CD8-positive, alpha-beta memory T cell (primary cell): Measurements from ENCODE around the gene ZBTB7B. TPM values are rescaled to one million over a fixed set of nuclear protein-coding genes. Genes with fewer than 3 reads are reported as not detected.
A peak's percentile ranks its signal among the peaks of the same experiment; 100 is the strongest.

Source experiments
- CTCF ChIA-PET: fragments of 350-600 bp; sonication (Branson Sonifier 250); formaldehyde crosslinking; loops from one replicate; lab custom pipeline; 2021; ENCODE audit warnings: antibody characterized with exemption; lab: Charles Lee
- POLR2A ChIA-PET: fragments of 350-600 bp; sonication (Branson Sonifier 250); formaldehyde crosslinking; loops from one replicate; lab custom pipeline; 2021; ENCODE audit warnings: antibody characterized with exemption; lab: Charles Lee
- DNase-seq, 5 donors: peaks; one replicate each; pipeline versions ENCODE4 v3.0.0 to v3.0.0-alpha.2; 2020 to 2022; ENCODE audit warnings: mixed read lengths in 1 of 5
- H3K27ac ChIP-seq: one replicate; pipeline ENCODE4 v1.7.0; 2013; ENCODE audit warnings: low read depth, mild to moderate bottlenecking, low read length, moderate library complexity
- H3K27me3 ChIP-seq: 2 replicates; pipeline ENCODE4 v1.7.0; 2013; ENCODE audit warnings: low read length, mild to moderate bottlenecking; ENCODE audit not compliant: insufficient read depth, poor library complexity, severe bottlenecking
- H3K36me3 ChIP-seq: 2 replicates; pipeline ENCODE4 v1.7.0; 2013; ENCODE audit warnings: mild to moderate bottlenecking, low read length, moderate library complexity; ENCODE audit not compliant: insufficient read depth
- H3K4me1 ChIP-seq: 2 replicates; pipeline ENCODE4 v1.7.0; 2013; ENCODE audit warnings: mild to moderate bottlenecking, low read length, moderate library complexity; ENCODE audit not compliant: insufficient read depth
- H3K4me3 ChIP-seq: 2 replicates; pipeline ENCODE4 v1.7.0; 2013; ENCODE audit warnings: mild to moderate bottlenecking, low read length
- H3K9me3 ChIP-seq: 2 replicates; pipeline ENCODE4 v1.7.0; 2013; ENCODE audit warnings: mild to moderate bottlenecking, low read length
- H3K27ac Mint-ChIP-seq, 8 donors: one replicate each; pipeline ENCODE4 v1.8.0; 2020 to 2021; ENCODE audit warnings: mixed read lengths in 8 of 8, mild to moderate bottlenecking in 6 of 8, inconsistent platforms in 3 of 8, moderate library complexity in 3 of 8
- H3K27me3 Mint-ChIP-seq, 2 donors: one replicate each; pipeline ENCODE4 v1.8.0; 2020 to 2021; ENCODE audit warnings: mixed read lengths in 2 of 2, mild to moderate bottlenecking in 1 of 2, moderate library complexity in 1 of 2
- H3K36me3 Mint-ChIP-seq, 3 donors: one replicate each; pipeline ENCODE4 v1.8.0; 2020 to 2021; ENCODE audit warnings: mixed read lengths in 3 of 3, inconsistent platforms in 1 of 3, mild to moderate bottlenecking in 1 of 3
- H3K4me1 Mint-ChIP-seq, 3 donors: one replicate each; pipeline ENCODE4 v1.8.0; 2020 to 2021; ENCODE audit warnings: mixed read lengths in 3 of 3, inconsistent platforms in 1 of 3, mild to moderate bottlenecking in 1 of 3
- H3K4me3 Mint-ChIP-seq, 7 donors: one replicate each; pipeline ENCODE4 v1.8.0; 2020 to 2021; ENCODE audit warnings: mixed read lengths in 7 of 7, mild to moderate bottlenecking in 6 of 7, moderate library complexity in 4 of 7, inconsistent platforms in 2 of 7
- H3K9me3 Mint-ChIP-seq, 5 donors: one replicate each; pipeline ENCODE4 v1.8.0; 2020 to 2022; ENCODE audit warnings: mixed read lengths in 5 of 5, mild to moderate bottlenecking in 3 of 5, moderate library complexity in 2 of 5, inconsistent platforms in 1 of 5
- polyA plus RNA-seq: library from polyadenylated mRNA; unstranded; fragments of 300-500 nt; fragmentation: Illumina TruSeq; gene quantifications from one replicate; pipeline ENCODE4 v1.2.3, GENCODE V29; 2021
- total RNA-seq, 2 experiments: library from RNA; stranded (reverse); gene quantifications; one replicate each; pipeline ENCODE4 v1.2.3, GENCODE V29; 2021

The ZBTB7B gene
- total and polyA plus RNA-seq, 3 experiments from 2014 or later = 3.3 to 34.7 (median 33.2) TPM

DNA sequence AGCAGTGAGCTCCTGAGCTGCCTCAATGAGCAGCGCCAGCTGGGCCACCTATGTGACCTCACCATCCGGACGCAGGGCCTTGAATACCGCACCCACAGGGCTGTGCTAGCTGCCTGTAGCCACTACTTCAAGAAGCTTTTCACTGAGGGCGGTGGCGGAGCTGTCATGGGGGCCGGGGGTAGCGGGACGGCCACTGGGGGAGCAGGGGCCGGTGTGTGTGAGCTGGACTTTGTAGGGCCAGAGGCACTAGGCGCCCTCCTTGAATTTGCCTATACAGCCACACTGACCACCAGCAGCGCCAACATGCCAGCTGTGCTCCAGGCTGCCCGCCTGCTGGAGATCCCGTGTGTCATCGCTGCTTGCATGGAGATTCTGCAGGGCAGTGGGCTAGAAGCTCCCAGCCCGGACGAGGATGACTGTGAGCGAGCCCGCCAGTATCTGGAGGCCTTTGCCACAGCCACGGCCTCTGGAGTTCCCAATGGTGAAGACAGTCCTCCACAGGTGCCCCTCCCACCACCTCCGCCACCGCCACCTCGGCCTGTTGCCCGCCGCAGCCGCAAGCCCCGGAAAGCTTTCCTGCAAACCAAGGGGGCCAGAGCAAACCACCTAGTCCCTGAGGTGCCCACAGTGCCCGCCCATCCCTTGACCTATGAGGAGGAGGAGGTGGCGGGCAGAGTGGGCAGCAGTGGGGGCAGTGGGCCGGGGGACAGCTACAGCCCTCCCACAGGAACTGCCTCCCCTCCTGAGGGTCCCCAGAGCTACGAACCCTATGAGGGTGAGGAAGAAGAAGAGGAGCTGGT is 12.3 kb downstream of the ZBTB7B start:
- peaks cover 0 to 13% (median 0%) of the 10 kb centered on the region in 3 donors for H3K36me3 Mint-ChIP-seq
- peaks cover 55 to 75% (median 70%) of the 10 kb centered on the region in 3 donors for H3K4me1 Mint-ChIP-seq
- no peaks in the 10 kb centered on the region for H3K27me3 Mint-ChIP-seq
- no peak overlapping the region for H3K4me3 Mint-ChIP-seq
- H3K27ac ChIP-seq = no peak overlapping the region
- no peaks in the 10 kb centered on the region for H3K9me3 ChIP-seq
- no peak for DNase-seq
- no peaks in the 10 kb centered on the region for H3K27me3 ChIP-seq
- H3K9me3 Mint-ChIP-seq = no peaks in the 10 kb centered on the region
- peaks cover 12% of the 10 kb centered on the region for H3K36me3 ChIP-seq
- ChIA-PET POLR2A (interaction anchor here (1.0 to 1.9 kb wide), 3 partner anchors 10 to 60 kb away, joined by 4 to 6 read pairs (median 5); no protein-coding TSS in a partner anchor), CTCF (interaction anchor here (1.1 to 16.7 kb wide), 10 partner anchors 7 to 455 kb away, joined by 3 to 207 read pairs (median 22); partner anchors contain the start of genes FLAD1, LENEP, PBXIP1 and PYGO2)
- H3K4me3 ChIP-seq = no peak overlapping the region
- H3K4me1 ChIP-seq = peaks cover 87% of the 10 kb centered on the region
- peak overlapping the region in 5 of 8 donors; percentile 19 to 87 (median 69) for H3K27ac Mint-ChIP-seq

DNA sequence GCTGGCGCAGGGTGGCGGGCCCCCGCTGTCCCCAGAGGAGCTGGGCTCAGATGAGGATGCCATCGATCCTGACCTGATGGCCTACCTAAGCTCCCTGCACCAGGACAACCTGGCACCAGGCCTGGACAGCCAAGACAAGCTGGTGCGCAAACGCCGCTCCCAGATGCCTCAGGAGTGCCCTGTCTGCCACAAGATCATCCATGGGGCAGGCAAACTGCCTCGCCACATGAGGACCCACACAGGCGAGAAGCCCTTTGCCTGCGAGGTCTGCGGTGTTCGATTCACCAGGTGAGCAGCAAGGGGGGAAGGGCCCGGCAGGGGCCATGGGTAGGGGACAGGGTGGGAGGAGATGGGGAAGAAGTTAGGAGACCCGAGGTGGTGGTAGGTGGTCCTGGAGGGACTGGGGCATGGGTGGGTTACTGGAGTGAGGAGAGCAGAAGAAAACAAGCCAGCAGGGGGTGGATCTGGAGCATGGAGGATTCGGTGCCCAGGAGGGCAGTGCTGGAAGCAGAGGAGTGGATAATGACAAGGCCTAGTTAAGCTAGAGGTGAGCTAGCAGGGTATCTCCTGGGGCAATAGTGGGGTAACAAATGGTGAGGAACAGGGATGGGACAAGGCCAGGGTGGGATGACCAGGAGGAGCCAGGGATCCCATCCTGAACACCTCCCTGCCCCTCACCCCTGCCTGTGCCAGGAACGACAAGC is 13.1 kb downstream of the ZBTB7B start:
- Histone ChIP-seq H3K9me3 (no peaks in the 10 kb centered on the region), H3K4me1 (peaks cover 79% of the 10 kb centered on the region), H3K36me3 (peaks cover 12% of the 10 kb centered on the region), H3K27ac (no peak overlapping the region), H3K27me3 (no peaks in the 10 kb centered on the region), H3K4me3 (no peak overlapping the region)
- H3K27me3 Mint-ChIP-seq = no peaks in the 10 kb centered on the region
- POLR2A ChIA-PET = interaction anchor here (1.0 to 1.9 kb wide), 3 partner anchors 11 to 61 kb away, joined by 4 to 6 read pairs (median 5); no protein-coding TSS in a partner anchor
- peaks cover 48 to 67% (median 63%) of the 10 kb centered on the region in 3 donors for H3K4me1 Mint-ChIP-seq
- DNase-seq = no peak
- H3K36me3 Mint-ChIP-seq = peaks cover 0 to 13% (median 0%) of the 10 kb centered on the region in 3 donors
- peak overlapping the region; percentile 50 to 89 (median 74) for H3K27ac Mint-ChIP-seq
- CTCF ChIA-PET = interaction anchor here (0.9 to 16.7 kb wide), 16 partner anchors 8 to 456 kb away, joined by 3 to 207 read pairs (median 22); partner anchors contain the start of genes ADAM15, CKS1B, FLAD1 and LENEP
- H3K4me3 Mint-ChIP-seq = peak overlapping the region in 6 of 7 donors; percentile 42 to 58 (median 47)
- no peaks in the 10 kb centered on the region for H3K9me3 Mint-ChIP-seq

DNA sequence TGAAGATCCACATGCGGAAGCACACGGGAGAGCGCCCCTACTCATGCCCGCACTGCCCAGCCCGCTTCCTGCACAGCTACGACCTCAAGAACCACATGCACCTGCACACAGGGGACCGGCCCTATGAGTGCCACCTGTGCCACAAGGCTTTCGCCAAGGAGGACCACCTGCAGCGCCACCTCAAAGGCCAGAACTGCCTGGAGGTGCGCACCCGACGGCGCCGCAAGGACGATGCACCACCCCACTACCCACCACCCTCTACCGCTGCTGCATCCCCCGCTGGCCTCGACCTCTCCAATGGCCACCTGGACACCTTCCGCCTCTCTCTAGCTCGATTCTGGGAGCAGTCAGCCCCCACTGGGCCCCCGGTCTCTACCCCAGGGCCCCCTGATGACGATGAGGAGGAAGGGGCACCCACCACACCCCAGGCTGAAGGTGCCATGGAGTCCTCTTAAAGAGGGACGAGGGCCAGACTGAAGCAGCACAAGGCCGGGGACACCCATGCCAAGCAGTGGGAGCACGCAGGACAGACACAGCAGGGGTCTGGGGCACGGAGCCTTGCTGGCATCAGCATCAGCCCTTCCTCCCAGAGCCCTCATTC is 13.7 kb downstream of the ZBTB7B start:
- CTCF ChIA-PET = interaction anchor here (0.9 to 16.7 kb wide), 23 partner anchors 9 to 457 kb away, joined by 3 to 207 read pairs (median 8); partner anchors contain the start of genes ADAM15, CKS1B, FLAD1 and LENEP
- H3K4me1 Mint-ChIP-seq = peaks cover 43 to 61% (median 58%) of the 10 kb centered on the region in 3 donors
- no peaks in the 10 kb centered on the region for H3K9me3 Mint-ChIP-seq

DNA sequence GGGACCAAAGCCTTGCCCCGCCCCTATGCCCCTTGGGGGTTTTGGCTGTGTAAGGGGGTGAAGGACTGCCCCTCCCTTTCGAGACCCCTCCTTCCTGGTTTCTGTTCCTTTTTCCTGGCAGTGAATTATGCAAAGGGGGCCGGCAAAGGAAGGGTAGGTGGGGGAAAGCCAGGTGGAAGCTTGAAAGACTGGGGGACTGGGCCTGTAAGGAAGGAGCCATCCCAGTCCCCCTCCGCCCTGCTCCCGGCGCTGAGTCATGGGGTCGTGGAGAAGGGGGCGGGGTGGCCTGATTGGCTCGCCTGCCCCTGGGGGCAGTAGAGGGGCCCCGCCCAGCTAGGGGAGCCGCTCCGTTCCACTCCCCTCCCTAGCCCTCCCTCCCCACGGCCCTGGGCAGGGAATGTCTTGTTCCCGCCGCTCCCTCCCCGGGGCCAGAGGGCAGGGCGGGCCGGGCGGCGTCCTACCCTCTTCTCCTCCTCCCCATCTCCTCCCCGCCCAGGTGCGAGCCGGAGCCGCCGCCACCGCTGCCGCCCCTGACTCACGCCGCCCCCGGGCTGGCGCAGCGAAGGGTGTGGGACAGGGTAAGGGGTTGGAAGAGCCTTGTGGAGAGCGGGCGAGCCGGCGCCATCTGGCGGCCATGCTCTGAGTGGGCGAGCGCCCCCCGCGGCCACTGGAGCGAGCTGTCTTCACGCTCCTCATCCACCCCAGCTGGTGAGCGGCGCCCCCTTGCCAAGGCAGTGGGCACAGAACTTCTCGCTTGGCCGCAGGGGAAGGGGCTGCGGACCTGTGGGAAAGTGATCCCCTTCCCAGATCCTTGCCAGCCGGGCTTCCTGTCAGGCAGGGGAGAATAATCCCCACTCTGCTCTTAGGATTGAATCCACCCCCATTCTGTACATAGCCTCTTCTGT is 14.7 kb downstream of the ZBTB7B start:
- DNase-seq = peak; percentile 82 to 91 (median 84)
- Histone ChIP-seq H3K27ac (peak overlapping the region; percentile 57), H3K4me1 (peaks cover 63% of the 10 kb centered on the region), H3K4me3 (no peak overlapping the region), H3K36me3 (peaks cover 12% of the 10 kb centered on the region), H3K9me3 (no peaks in the 10 kb centered on the region), H3K27me3 (no peaks in the 10 kb centered on the region)
- peaks cover 0 to 13% (median 0%) of the 10 kb centered on the region in 3 donors for H3K36me3 Mint-ChIP-seq
- no peaks in the 10 kb centered on the region for H3K9me3 Mint-ChIP-seq
- peaks cover 42 to 53% (median 52%) of the 10 kb centered on the region in 3 donors for H3K4me1 Mint-ChIP-seq
- no peaks in the 10 kb centered on the region for H3K27me3 Mint-ChIP-seq
- H3K4me3 Mint-ChIP-seq = peak overlapping the region; percentile 37 to 68 (median 57)
- H3K27ac Mint-ChIP-seq = peak overlapping the region in 6 of 8 donors; percentile 63 to 95 (median 74)
- ChIA-PET POLR2A (interaction anchor here (0.5 to 1.3 kb wide), 6 partner anchors 14 to 65 kb away, joined by 3 to 7 read pairs (median 4); partner anchors contain the start of genes CKS1B, PBXIP1, PYGO2 and ZBTB7B), CTCF (interaction anchor here (0.6 to 16.7 kb wide), 37 partner anchors 9 to 457 kb away, joined by 3 to 207 read pairs (median 6); partner anchors contain the start of genes ADAM15, CKS1B, DCST1 and DCST2)

More for the DNA sequence above, 13.7 kb downstream of the ZBTB7B start:
- peak overlapping the region; percentile 57 for H3K27ac ChIP-seq
- POLR2A ChIA-PET = interaction anchor here (1.0 to 1.9 kb wide), 4 partner anchors 11 to 62 kb away, joined by 3 to 6 read pairs (median 4); no protein-coding TSS in a partner anchor
- H3K36me3 Mint-ChIP-seq = peaks cover 0 to 13% (median 0%) of the 10 kb centered on the region in 3 donors
- peak in 1 of 5 donors; percentile 30 for DNase-seq
- peak overlapping the region; percentile 50 to 89 (median 74) for H3K27ac Mint-ChIP-seq
- H3K27me3 Mint-ChIP-seq = no peaks in the 10 kb centered on the region
- no peak overlapping the region for H3K4me3 ChIP-seq
- H3K27me3 ChIP-seq = no peaks in the 10 kb centered on the region
- H3K9me3 ChIP-seq = no peaks in the 10 kb centered on the region
- peaks cover 72% of the 10 kb centered on the region for H3K4me1 ChIP-seq
- peak overlapping the region in 6 of 7 donors; percentile 43 to 68 (median 52) for H3K4me3 Mint-ChIP-seq
- peaks cover 12% of the 10 kb centered on the region for H3K36me3 ChIP-seq

DNA sequence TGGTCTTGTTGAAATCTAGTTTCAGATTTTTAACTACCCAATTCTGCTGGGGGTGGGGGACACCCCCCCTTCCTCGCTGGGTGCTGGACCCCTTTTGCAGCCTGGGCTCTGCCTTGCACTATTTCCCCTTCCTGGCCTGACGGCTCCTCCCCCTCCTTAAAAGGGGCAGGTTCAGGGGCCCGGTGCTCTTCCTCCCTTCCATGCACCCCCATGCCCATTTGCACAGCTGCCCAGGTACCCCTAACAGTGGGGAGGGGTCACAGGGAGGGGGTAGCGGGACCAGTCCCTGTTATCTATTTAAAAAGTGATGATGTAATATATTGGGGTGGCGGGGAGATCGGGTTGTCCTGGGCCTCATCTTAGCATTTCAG is 15.3 kb downstream of the ZBTB7B start:
- Histone ChIP-seq H3K4me3 (no peak overlapping the region), H3K27ac (no peak overlapping the region), H3K4me1 (peaks cover 56% of the 10 kb centered on the region), H3K27me3 (no peaks in the 10 kb centered on the region), H3K9me3 (no peaks in the 10 kb centered on the region), H3K36me3 (peaks cover 12% of the 10 kb centered on the region)
- peaks cover 0 to 13% (median 0%) of the 10 kb centered on the region in 3 donors for H3K36me3 Mint-ChIP-seq
- DNase-seq = no peak
- no peaks in the 10 kb centered on the region for H3K9me3 Mint-ChIP-seq
- H3K4me1 Mint-ChIP-seq = peaks cover 36 to 47% (median 46%) of the 10 kb centered on the region in 3 donors
- ChIA-PET CTCF (interaction anchor here (0.6 to 16.7 kb wide), 33 partner anchors 8 to 458 kb away, joined by 3 to 207 read pairs (median 6); partner anchors contain the start of genes CKS1B, DCST1, DCST2 and FLAD1), POLR2A (interaction anchor here (0.5 to 1.3 kb wide), 5 partner anchors 15 to 66 kb away, joined by 3 to 7 read pairs (median 4); partner anchors contain the start of genes CKS1B, PBXIP1, PYGO2 and ZBTB7B)
- peak overlapping the region in 6 of 7 donors; percentile 34 to 72 (median 59) for H3K4me3 Mint-ChIP-seq
- H3K27ac Mint-ChIP-seq = peak overlapping the region in 6 of 8 donors; percentile 24 to 79 (median 68)
- H3K27me3 Mint-ChIP-seq = no peaks in the 10 kb centered on the region

DNA sequence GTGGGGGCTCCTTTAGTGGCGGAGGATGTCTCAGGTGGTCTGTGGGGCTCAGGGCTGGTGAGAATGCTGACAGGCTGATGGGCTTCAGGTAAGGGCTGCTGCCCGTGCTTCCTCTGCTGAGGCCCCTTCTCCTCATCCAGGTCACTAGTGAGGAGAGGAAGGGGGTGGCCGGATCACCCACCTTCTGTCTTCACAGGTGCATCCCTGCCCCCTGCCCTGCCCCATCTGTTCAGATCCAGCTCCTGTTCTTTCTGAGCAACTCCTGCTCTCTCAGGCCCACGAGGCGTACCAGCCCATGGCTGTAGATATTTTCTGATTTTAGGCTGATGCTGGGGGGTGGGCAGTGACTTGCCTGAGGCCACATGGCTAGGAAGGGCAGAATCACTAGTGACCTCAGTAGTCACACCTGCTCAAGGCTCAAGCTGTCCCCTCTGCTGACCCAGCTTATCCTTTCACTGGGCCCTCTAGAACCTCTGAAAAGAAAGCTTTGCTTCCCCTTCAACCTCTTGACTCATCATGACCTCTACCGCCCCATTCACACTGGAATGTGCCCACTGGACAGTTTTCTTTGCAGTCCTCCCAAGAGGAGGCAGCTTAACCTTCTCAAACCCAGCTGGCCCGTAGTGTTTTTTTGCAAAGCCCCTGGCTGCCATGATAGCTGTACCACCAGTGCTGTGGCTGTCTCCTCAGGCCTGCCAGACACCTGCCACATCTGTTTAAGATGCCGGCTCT is 16.2 kb downstream of the ZBTB7B start:
- Mint-ChIP-seq H3K9me3 (no peaks in the 10 kb centered on the region), H3K27ac (peak overlapping the region in 4 of 8 donors; percentile 32 to 76 (median 64)), H3K27me3 (no peaks in the 10 kb centered on the region), H3K4me1 (peaks cover 30 to 38% (median 37%) of the 10 kb centered on the region in 3 donors), H3K4me3 (peak overlapping the region in 1 of 7 donors; percentile 41), H3K36me3 (peaks cover 0 to 13% (median 0%) of the 10 kb centered on the region in 3 donors)
- ChIA-PET CTCF (interaction anchor here (1.0 to 16.7 kb wide), 11 partner anchors 20 to 79 kb away, joined by 3 to 207 read pairs (median 22); partner anchors contain the start of genes ADAM15, CKS1B, EFNA4 and FLAD1), POLR2A (no interaction called here)
- Histone ChIP-seq H3K27ac (no peak overlapping the region), H3K36me3 (peaks cover 12% of the 10 kb centered on the region), H3K4me1 (peaks cover 49% of the 10 kb centered on the region), H3K27me3 (no peaks in the 10 kb centered on the region), H3K4me3 (no peak overlapping the region), H3K9me3 (no peaks in the 10 kb centered on the region)
- no peak for DNase-seq
